SK-N-SH (cell line): ENCODE data around the gene ECM1. TPM values are rescaled to one million over a fixed set of nuclear protein-coding genes. Genes with fewer than 3 reads are reported as not detected.

ENCODE experiments used
- CTCF ChIA-PET: fragments of 300-600, 350-600 bp; formaldehyde crosslinking; extraction: SDS; loops from one replicate; lab custom pipeline; 2021; lab: Yijun Ruan, JAX
- POLR2A ChIA-PET: fragments of 350-600 bp; sonication (Branson Sonifier 250); formaldehyde crosslinking; extraction: SDS; loops from one replicate; lab custom pipeline; 2020; ENCODE audit warnings: antibody characterized with exemption, inconsistent platforms; lab: Yijun Ruan, JAX
- DNase-seq: peaks from one replicate; pipeline ENCODE4 v3.0.0; 2012
- H2AFZ ChIP-seq: fragments of 200-600 bp; sonication (generic); 2 replicates; pipeline ENCODE4 v1.8.1; 2016; ENCODE audit warnings: antibody characterized with exemption, mild to moderate bottlenecking, low read depth
- H3F3A ChIP-seq: fragments of 200-600 bp; sonication (generic); replicated peaks from 2 replicates; pipeline ENCODE3; 2016; ENCODE audit warnings: antibody characterized with exemption, mild to moderate bottlenecking; ENCODE audit not compliant: insufficient read depth
- H3K27ac ChIP-seq, 2 experiments: fragments of 200-500 bp in 1 of 2; fragments of 200-600 bp in 1 of 2; sonication (Bioruptor generic) in 1 of 2; sonication (generic), shearing (Covaris generic) in 1 of 2; 2 replicates each; pipeline versions ENCODE4 v1.5.1 to v1.6.1; 2014 to 2016; ENCODE audit warnings: low read depth in 2 of 2, inconsistent platforms in 1 of 2, low read length in 1 of 2, mild to moderate bottlenecking in 1 of 2, mixed read lengths in 1 of 2
- H3K27me3 ChIP-seq: fragments of 200-600 bp; sonication (generic), shearing (Covaris generic); 2 replicates; pipeline ENCODE4 v1.6.1; 2016; ENCODE audit warnings: mixed run types; ENCODE audit not compliant: insufficient read depth
- H3K36me3 ChIP-seq, 2 experiments: fragments of 200-500 bp in 1 of 2; fragments of 200-600 bp in 1 of 2; sonication (Bioruptor generic) in 1 of 2; sonication (generic) in 1 of 2; replicated peaks in 1 of 2; 2 replicates each; pipeline versions ENCODE3 to v1.5.1; 2014 to 2016; ENCODE audit warnings: low read length in 1 of 2, mild to moderate bottlenecking in 1 of 2; ENCODE audit not compliant: insufficient read depth in 2 of 2, control insufficient read depth in 1 of 2
- H3K4me1 ChIP-seq, 2 experiments: fragments of 200-500 bp in 1 of 2; fragments of 200-600 bp in 1 of 2; sonication (Bioruptor generic) in 1 of 2; sonication (generic), shearing (Covaris generic) in 1 of 2; 2 replicates each; pipeline versions ENCODE4 v1.5.1 to v1.6.1; 2014 to 2016; ENCODE audit warnings: low read depth in 1 of 2, low read length in 1 of 2, mixed run types in 1 of 2; ENCODE audit not compliant: insufficient read depth in 2 of 2, control insufficient read depth in 1 of 2
- H3K4me2 ChIP-seq: fragments of 200-600 bp; sonication (generic), shearing (Covaris generic); 2 replicates; pipeline ENCODE4 v1.6.1; 2017; ENCODE audit warnings: mixed run types
- H3K4me3 ChIP-seq, 2 experiments: fragments of 200-500 bp in 1 of 2; fragments of 200-600 bp in 1 of 2; sonication (Bioruptor generic) in 1 of 2; sonication (generic), shearing (Covaris generic) in 1 of 2; 2 replicates each; pipeline versions ENCODE4 v1.5.1 to v1.8.1; 2014 to 2016; ENCODE audit warnings: low read depth in 2 of 2, inconsistent platforms in 1 of 2, low read length in 1 of 2, mild to moderate bottlenecking in 1 of 2, mixed read lengths in 1 of 2, moderate library complexity in 1 of 2
- H3K79me2 ChIP-seq: fragments of 200-600 bp; sonication (generic); 2 replicates; pipeline ENCODE4 v1.8.1; 2017; ENCODE audit warnings: mild to moderate bottlenecking; ENCODE audit not compliant: insufficient read depth
- H3K9ac ChIP-seq: fragments of 200-600 bp; sonication (generic); 2 replicates; pipeline ENCODE4 v1.6.1; 2017; ENCODE audit warnings: mixed run types
- H3K9me2 ChIP-seq: fragments of 200-600 bp; sonication (generic); 2 replicates; pipeline ENCODE4 v1.6.1; 2017; ENCODE audit warnings: mixed run types
- H3K9me3 ChIP-seq: fragments of 200-600 bp; sonication (generic); 2 replicates; pipeline ENCODE4 v1.6.1; 2017; ENCODE audit warnings: mixed run types, mild to moderate bottlenecking, moderate library complexity
- H4K20me1 ChIP-seq: fragments of 200-600 bp; sonication (generic); 2 replicates; pipeline ENCODE4 v1.6.1; 2017; ENCODE audit warnings: mild to moderate bottlenecking, mixed run types; ENCODE audit not compliant: insufficient read depth
- CHD2 ChIP-seq: fragments of 150-350 bp; IDR thresholded peaks from 2 replicates; pipeline ENCODE4 v1.6.1; 2018; ENCODE audit warnings: low read length; ENCODE audit not compliant: partially characterized antibody
- EZH2phosphoT487 ChIP-seq: fragments of 200-600 bp; sonication (generic); IDR thresholded peaks from 2 replicates; pipeline ENCODE4 v1.6.1; 2017; ENCODE audit warnings: low read depth, mixed run types, mild to moderate bottlenecking, antibody characterized with exemption, moderate library complexity, borderline replicate concordance
- FOSL2 ChIP-seq: IDR thresholded peaks from 2 replicates; pipeline ENCODE4 v1.4.0; 2012; ENCODE audit warnings: low read depth, mild to moderate bottlenecking, moderate library complexity, borderline replicate concordance
- FOXJ3 ChIP-seq: sonication (generic); formaldehyde crosslinking; IDR thresholded peaks from 2 replicates; pipeline ENCODE4 v1.5.1; 2020; ENCODE audit warnings: mild to moderate bottlenecking, missing genetic modification reagents
- FOXM1 ChIP-seq: IDR thresholded peaks from 2 replicates; pipeline ENCODE4 v1.4.0; 2012; ENCODE audit warnings: low read depth, mild to moderate bottlenecking
- GABPA ChIP-seq: IDR thresholded peaks from 2 replicates; pipeline ENCODE4 v1.4.0; 2012; ENCODE audit warnings: low read depth, mild to moderate bottlenecking
- GATA2 ChIP-seq: sonication (generic); formaldehyde crosslinking; IDR thresholded peaks from 2 replicates; pipeline ENCODE4 v1.5.0; 2020; ENCODE audit warnings: mild to moderate bottlenecking, missing genetic modification reagents
- JUND ChIP-seq: IDR thresholded peaks from 2 replicates; pipeline ENCODE4 v1.4.0; 2012
- MEF2A ChIP-seq: IDR thresholded peaks from 2 replicates; pipeline ENCODE4 v1.4.0; 2012; ENCODE audit warnings: low read depth, borderline replicate concordance
- NFIC ChIP-seq: IDR thresholded peaks from 2 replicates; pipeline ENCODE4 v1.4.0; 2012; ENCODE audit warnings: borderline replicate concordance
- NRF1 ChIP-seq: IDR thresholded peaks from 2 replicates; pipeline ENCODE4 v1.6.1; 2012; ENCODE audit warnings: low read depth, mild to moderate bottlenecking, low read length
- RAD21 ChIP-seq: IDR thresholded peaks from 2 replicates; pipeline ENCODE4 v1.6.1; 2012; ENCODE audit warnings: mild to moderate bottlenecking, low read length
- RCOR1 ChIP-seq: fragments of 150-350 bp; IDR thresholded peaks from 2 replicates; pipeline ENCODE4 v1.6.1; 2017; ENCODE audit warnings: antibody characterized with exemption, low read length
- RFX5 ChIP-seq: IDR thresholded peaks from 2 replicates; pipeline ENCODE4 v1.6.1; 2012; ENCODE audit warnings: mild to moderate bottlenecking, improper control_type of control experiment, low read length
- RXRA ChIP-seq: IDR thresholded peaks from 2 replicates; pipeline ENCODE4 v1.4.0; 2012; ENCODE audit warnings: low read depth, mild to moderate bottlenecking, borderline replicate concordance
- SIN3A ChIP-seq: IDR thresholded peaks from 2 replicates; pipeline ENCODE4 v1.6.1; 2012; ENCODE audit warnings: low read depth, mild to moderate bottlenecking, low read length, moderate library complexity, borderline replicate concordance
- SMC3 ChIP-seq: IDR thresholded peaks from 2 replicates; pipeline ENCODE4 v1.6.1; 2012; ENCODE audit warnings: low read depth, low read length, improper control_type of control experiment
- TAF1 ChIP-seq: IDR thresholded peaks from 2 replicates; pipeline ENCODE4 v1.6.1; 2012; ENCODE audit warnings: low read depth, mild to moderate bottlenecking, low read length, moderate library complexity, borderline replicate concordance
- TCF12 ChIP-seq: IDR thresholded peaks from 2 replicates; pipeline ENCODE4 v1.4.0; 2012
- TEAD4 ChIP-seq: IDR thresholded peaks from 2 replicates; pipeline ENCODE4 v1.4.0; 2012; ENCODE audit warnings: mild to moderate bottlenecking, borderline replicate concordance; ENCODE audit not compliant: insufficient read depth
- YY1 ChIP-seq: IDR thresholded peaks from 2 replicates; pipeline ENCODE4 v1.4.0; 2012; ENCODE audit warnings: low read depth, mild to moderate bottlenecking
- WGBS: methylation state at CpG from one replicate; pipeline ENCODE4 v1.1.6; 2017; ENCODE audit warnings: low lambda C conversion rate; 5-methylcytosine and 5-hydroxymethylcytosine counted together
- polyA plus RNA-seq, 3 experiments: library from polyadenylated mRNA; depleted of rRNA; stranded (reverse); fragments of >200 nt; gene quantifications; 2 replicates each; pipeline ENCODE4 v1.2.3, GENCODE V29; 2012
- TF ChIP-seq, protein P1 (sequence below): IDR thresholded peaks from 2 replicates; pipeline ENCODE4; 2012
- TF ChIP-seq, protein P2 (sequence below): fragments of 150-350 bp; IDR thresholded peaks from 2 replicates; pipeline ENCODE4 v1.6.1; 2016; ENCODE audit warnings: mild to moderate bottlenecking, low read depth, low read length
- TF ChIP-seq, protein P3 (sequence below): fragments of 200-600 bp; sonication (generic); IDR thresholded peaks from 2 replicates; pipeline ENCODE4 v1.6.1; 2017; ENCODE audit warnings: antibody characterized with exemption, mild to moderate bottlenecking, moderate library complexity
- TF ChIP-seq, protein P4 (sequence below): IDR thresholded peaks from 2 replicates; pipeline ENCODE4 v1.4.0; 2012; ENCODE audit warnings: low read depth, borderline replicate concordance
- TF ChIP-seq, protein P5 (sequence below): IDR thresholded peaks from 2 replicates; pipeline ENCODE4 v1.4.0; 2012; ENCODE audit warnings: low read depth
- TF ChIP-seq, protein P6 (sequence below): IDR thresholded peaks from 2 replicates; pipeline ENCODE4 v1.4.0; 2012; ENCODE audit warnings: low read depth, borderline replicate concordance

ECM1 gene
- polyA plus RNA-seq, 1 of the 3 experiments (the other 2 are of a cell fraction) = 32.3 TPM

DNA sequence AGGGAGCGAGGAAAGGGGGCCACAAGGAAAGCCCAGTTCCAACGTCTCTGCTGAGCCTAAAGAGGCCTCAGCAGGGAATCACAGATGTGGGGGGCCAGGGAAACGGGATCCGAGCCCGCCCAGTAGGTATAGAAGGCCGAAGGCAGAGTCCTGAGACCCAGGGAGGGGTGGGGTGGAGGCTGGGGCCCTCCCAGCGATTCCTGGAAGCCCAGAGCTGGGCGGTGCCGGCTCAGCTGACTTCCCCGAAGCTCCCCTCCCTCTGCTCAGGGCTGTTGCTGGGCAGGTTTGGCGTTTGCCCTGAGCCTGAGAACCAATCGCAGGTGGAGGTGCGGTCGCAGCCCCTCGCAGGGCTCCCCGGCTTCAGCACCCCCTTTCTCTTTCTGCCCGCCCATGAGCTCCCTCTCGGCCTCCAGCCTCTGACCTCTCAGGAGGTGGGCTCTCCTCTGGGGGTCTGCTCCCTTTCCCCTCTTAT, 54.1 kb downstream of the ECM1 start:
- peak; percentile 86 for DNase-seq
- Histone ChIP-seq H3K79me2 (peaks cover 79% of the 10 kb centered on the region), H3K27me3 (no peaks in the 10 kb centered on the region), H3F3A (peaks cover 45% of the 10 kb centered on the region), H3K9me3 (no peaks in the 10 kb centered on the region), H3K36me3 (no peaks in the 10 kb centered on the region), H3K9me2 (no peaks in the 10 kb centered on the region), H2AFZ (no peak overlapping the region; the same call in 1 of the 2 replicates), H3K27ac (peak overlapping the region; percentile 99 to 100), H3K4me3 (peak overlapping the region; percentile 56 to 69), H3K9ac (peak overlapping the region; percentile 89), H3K4me1 (peaks cover 35 to 40% of the 10 kb centered on the region in 2 experiments), H4K20me1 (peaks cover 6% of the 10 kb centered on the region; the same call in 1 of the 2 replicates), H3K4me2 (peak overlapping the region; percentile 81)
- POLR2A ChIA-PET = interaction anchor here (0.6 to 8.9 kb wide), 7 partner anchors 8 to 91 kb away, joined by 3 to 149 read pairs (median 4); partner anchors contain the start of genes ADAMTSL4, ENSA and MCL1
- CTCF ChIA-PET = interaction anchor here (1.2 to 6.2 kb wide), 10 partner anchors 12 to 434 kb away, joined by 3 to 142 read pairs (median 14); partner anchors contain the start of genes ADAMTSL4, FALEC and MCL1
- WGBS = 0% methylated on average over 6 of the region's 18 CpGs
- TF ChIP-seq GATA2 (CRISPR knock-in tag) (no peak), CHD2 (peak; percentile 49), NRF1 (no peak), FOXM1 (no peak), RAD21 (no peak), YY1 (no peak), NFIC (peak; percentile 57; the same call in 1 of the 2 replicates), MEF2A (peak; percentile 19; the same call in 1 of the 2 replicates), RXRA (peak; percentile 38; the same call in 1 of the 2 replicates), SIN3A (peak; percentile 65; the same call in 1 of the 2 replicates), FOSL2 (no peak), TAF1 (no peak), SMC3 (no peak), RFX5 (peak; percentile 99), TCF12 (peak; percentile 38), TEAD4 (0 out of 2 replicates have a peak, but pooled peaks have one; percentile 17), JUND (peak; percentile 30; the same call in 1 of the 2 replicates), GABPA (peak; percentile 8; the same call in 1 of the 2 replicates), FOXJ3 (no peak), RCOR1 (no peak), EZH2phosphoT487 (no peak)
- TF ChIP-seq, protein P1, sequence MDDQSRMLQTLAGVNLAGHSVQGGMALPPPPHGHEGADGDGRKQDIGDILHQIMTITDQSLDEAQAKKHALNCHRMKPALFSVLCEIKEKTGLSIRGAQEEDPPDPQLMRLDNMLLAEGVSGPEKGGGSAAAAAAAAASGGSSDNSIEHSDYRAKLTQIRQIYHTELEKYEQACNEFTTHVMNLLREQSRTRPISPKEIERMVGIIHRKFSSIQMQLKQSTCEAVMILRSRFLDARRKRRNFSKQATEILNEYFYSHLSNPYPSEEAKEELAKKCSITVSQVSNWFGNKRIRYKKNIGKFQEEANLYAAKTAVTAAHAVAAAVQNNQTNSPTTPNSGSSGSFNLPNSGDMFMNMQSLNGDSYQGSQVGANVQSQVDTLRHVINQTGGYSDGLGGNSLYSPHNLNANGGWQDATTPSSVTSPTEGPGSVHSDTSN = peak; percentile 65
- TF ChIP-seq, protein P2, sequence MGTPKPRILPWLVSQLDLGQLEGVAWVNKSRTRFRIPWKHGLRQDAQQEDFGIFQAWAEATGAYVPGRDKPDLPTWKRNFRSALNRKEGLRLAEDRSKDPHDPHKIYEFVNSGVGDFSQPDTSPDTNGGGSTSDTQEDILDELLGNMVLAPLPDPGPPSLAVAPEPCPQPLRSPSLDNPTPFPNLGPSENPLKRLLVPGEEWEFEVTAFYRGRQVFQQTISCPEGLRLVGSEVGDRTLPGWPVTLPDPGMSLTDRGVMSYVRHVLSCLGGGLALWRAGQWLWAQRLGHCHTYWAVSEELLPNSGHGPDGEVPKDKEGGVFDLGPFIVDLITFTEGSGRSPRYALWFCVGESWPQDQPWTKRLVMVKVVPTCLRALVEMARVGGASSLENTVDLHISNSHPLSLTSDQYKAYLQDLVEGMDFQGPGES = no peak
- TF ChIP-seq, protein P3, sequence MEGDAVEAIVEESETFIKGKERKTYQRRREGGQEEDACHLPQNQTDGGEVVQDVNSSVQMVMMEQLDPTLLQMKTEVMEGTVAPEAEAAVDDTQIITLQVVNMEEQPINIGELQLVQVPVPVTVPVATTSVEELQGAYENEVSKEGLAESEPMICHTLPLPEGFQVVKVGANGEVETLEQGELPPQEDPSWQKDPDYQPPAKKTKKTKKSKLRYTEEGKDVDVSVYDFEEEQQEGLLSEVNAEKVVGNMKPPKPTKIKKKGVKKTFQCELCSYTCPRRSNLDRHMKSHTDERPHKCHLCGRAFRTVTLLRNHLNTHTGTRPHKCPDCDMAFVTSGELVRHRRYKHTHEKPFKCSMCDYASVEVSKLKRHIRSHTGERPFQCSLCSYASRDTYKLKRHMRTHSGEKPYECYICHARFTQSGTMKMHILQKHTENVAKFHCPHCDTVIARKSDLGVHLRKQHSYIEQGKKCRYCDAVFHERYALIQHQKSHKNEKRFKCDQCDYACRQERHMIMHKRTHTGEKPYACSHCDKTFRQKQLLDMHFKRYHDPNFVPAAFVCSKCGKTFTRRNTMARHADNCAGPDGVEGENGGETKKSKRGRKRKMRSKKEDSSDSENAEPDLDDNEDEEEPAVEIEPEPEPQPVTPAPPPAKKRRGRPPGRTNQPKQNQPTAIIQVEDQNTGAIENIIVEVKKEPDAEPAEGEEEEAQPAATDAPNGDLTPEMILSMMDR = no peak
- TF ChIP-seq, protein P4, sequence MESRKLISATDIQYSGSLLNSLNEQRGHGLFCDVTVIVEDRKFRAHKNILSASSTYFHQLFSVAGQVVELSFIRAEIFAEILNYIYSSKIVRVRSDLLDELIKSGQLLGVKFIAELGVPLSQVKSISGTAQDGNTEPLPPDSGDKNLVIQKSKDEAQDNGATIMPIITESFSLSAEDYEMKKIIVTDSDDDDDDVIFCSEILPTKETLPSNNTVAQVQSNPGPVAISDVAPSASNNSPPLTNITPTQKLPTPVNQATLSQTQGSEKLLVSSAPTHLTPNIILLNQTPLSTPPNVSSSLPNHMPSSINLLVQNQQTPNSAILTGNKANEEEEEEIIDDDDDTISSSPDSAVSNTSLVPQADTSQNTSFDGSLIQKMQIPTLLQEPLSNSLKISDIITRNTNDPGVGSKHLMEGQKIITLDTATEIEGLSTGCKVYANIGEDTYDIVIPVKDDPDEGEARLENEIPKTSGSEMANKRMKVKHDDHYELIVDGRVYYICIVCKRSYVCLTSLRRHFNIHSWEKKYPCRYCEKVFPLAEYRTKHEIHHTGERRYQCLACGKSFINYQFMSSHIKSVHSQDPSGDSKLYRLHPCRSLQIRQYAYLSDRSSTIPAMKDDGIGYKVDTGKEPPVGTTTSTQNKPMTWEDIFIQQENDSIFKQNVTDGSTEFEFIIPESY = peak; percentile 28; the same call in 1 of the 2 replicates
- TF ChIP-seq, protein P5, sequence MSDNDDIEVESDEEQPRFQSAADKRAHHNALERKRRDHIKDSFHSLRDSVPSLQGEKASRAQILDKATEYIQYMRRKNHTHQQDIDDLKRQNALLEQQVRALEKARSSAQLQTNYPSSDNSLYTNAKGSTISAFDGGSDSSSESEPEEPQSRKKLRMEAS = peak; percentile 43; the same call in 1 of the 2 replicates
- TF ChIP-seq, protein P6, sequence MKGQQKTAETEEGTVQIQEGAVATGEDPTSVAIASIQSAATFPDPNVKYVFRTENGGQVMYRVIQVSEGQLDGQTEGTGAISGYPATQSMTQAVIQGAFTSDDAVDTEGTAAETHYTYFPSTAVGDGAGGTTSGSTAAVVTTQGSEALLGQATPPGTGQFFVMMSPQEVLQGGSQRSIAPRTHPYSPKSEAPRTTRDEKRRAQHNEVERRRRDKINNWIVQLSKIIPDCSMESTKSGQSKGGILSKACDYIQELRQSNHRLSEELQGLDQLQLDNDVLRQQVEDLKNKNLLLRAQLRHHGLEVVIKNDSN = peak; percentile 90
